HEK293 (cell line): ENCODE measurements around the gene DDOST.

Source experiments
- CTCF ChIA-PET: fragments of 350-600 bp; formaldehyde crosslinking; extraction: SDS; loops from one replicate; lab custom pipeline; 2021; ENCODE audit warnings: antibody characterized with exemption; lab: Yijun Ruan, JAX
- POLR2A ChIA-PET: fragments of 300-600 bp; formaldehyde crosslinking; extraction: SDS; loops from one replicate; lab custom pipeline; 2020; ENCODE audit warnings: antibody characterized with exemption, inconsistent platforms; lab: Yijun Ruan, JAX
- H3K27ac ChIP-seq: fragments of 200-500 bp; sonication (Bioruptor generic); 2 replicates; pipeline ENCODE4 v1.5.1; 2014; ENCODE audit warnings: low read depth, low read length, control low read depth, inconsistent platforms; ENCODE audit errors: extremely low read depth
- H3K36me3 ChIP-seq, 2 experiments: fragments of 200-500 bp in 1 of 2; sonication (Bioruptor generic) in 1 of 2; 1 replicate in 1 of 2; 2 replicates in 1 of 2; pipeline ENCODE4 v1.5.1; 2014 to 2017; ENCODE audit warnings: inconsistent platforms in 2 of 2, low read length in 2 of 2; ENCODE audit not compliant: control insufficient read depth in 2 of 2, insufficient read depth in 1 of 2
- H3K4me1 ChIP-seq: fragments of 200-500 bp; sonication (Bioruptor generic); 2 replicates; pipeline ENCODE4 v1.5.1; 2014; ENCODE audit warnings: mild to moderate bottlenecking, low read length, inconsistent platforms; ENCODE audit not compliant: control insufficient read depth, insufficient read depth
- H3K4me3 ChIP-seq: 2 replicates; pipeline ENCODE4 v1.5.1; 2011; ENCODE audit warnings: low read depth, mild to moderate bottlenecking, control low read depth, low read length, moderate library complexity
- H3K9me3 ChIP-seq: fragments of 200-500 bp; sonication (Bioruptor generic); 2 replicates; pipeline ENCODE4 v1.5.1; 2014; ENCODE audit warnings: low read depth, low read length, inconsistent platforms; ENCODE audit not compliant: control insufficient read depth, insufficient read depth
- KLF7 ChIP-seq: fragments of 450-650 bp; formaldehyde crosslinking; IDR thresholded peaks from 2 replicates; pipeline ENCODE4 v1.5.1; 2016; ENCODE audit warnings: missing biosample characterization, missing genetic modification characterization, borderline replicate concordance
- KLF8 ChIP-seq: fragments of 450-650 bp; formaldehyde crosslinking; IDR thresholded peaks from 2 replicates; pipeline ENCODE4 v1.5.1; 2016; ENCODE audit warnings: missing biosample characterization, missing genetic modification characterization
- OVOL3 ChIP-seq: fragments of 450-650 bp; formaldehyde crosslinking; IDR thresholded peaks from 2 replicates; pipeline ENCODE4 v1.5.1; 2016; ENCODE audit warnings: missing biosample characterization, missing genetic modification characterization
- REPIN1 ChIP-seq: fragments of 450-650 bp; formaldehyde crosslinking; IDR thresholded peaks from 2 replicates; pipeline ENCODE4 v1.5.1; 2017; ENCODE audit warnings: missing biosample characterization, missing genetic modification characterization, low read depth
- SALL2 ChIP-seq: fragments of 450-650 bp; formaldehyde crosslinking; IDR thresholded peaks from 2 replicates; pipeline ENCODE4 v1.5.0; 2017; ENCODE audit warnings: missing biosample characterization, mild to moderate bottlenecking, missing genetic modification characterization, borderline replicate concordance
- TCF7L2 ChIP-seq: IDR thresholded peaks from 2 replicates; pipeline ENCODE4 v1.6.1; 2011; ENCODE audit warnings: low read depth, mild to moderate bottlenecking, inconsistent platforms, low read length, moderate library complexity, borderline replicate concordance
- ZBTB20 ChIP-seq: fragments of 450-650 bp; formaldehyde crosslinking; IDR thresholded peaks from 2 replicates; pipeline ENCODE4 v1.5.1; 2016; ENCODE audit warnings: missing biosample characterization, missing genetic modification characterization
- ZFP37 ChIP-seq: fragments of 450-650 bp; formaldehyde crosslinking; IDR thresholded peaks from 2 replicates; pipeline ENCODE4 v1.5.1; 2016; ENCODE audit warnings: missing biosample characterization, missing genetic modification characterization
- ZNF133 ChIP-seq: fragments of 450-650 bp; formaldehyde crosslinking; IDR thresholded peaks from 2 replicates; pipeline ENCODE4 v1.5.1; 2016; ENCODE audit warnings: missing biosample characterization, missing genetic modification characterization
- ZNF157 ChIP-seq: fragments of 450-650 bp; formaldehyde crosslinking; IDR thresholded peaks from 2 replicates; pipeline ENCODE4 v1.5.1; 2016; ENCODE audit warnings: missing biosample characterization, missing genetic modification characterization
- ZNF624 ChIP-seq: fragments of 450-650 bp; formaldehyde crosslinking; IDR thresholded peaks from 2 replicates; pipeline ENCODE4 v1.5.1; 2017; ENCODE audit warnings: missing biosample characterization, missing genetic modification characterization
- TF ChIP-seq, protein P1 (sequence below): fragments of 450-650 bp; formaldehyde crosslinking; IDR thresholded peaks from 2 replicates; pipeline ENCODE4 v1.5.1; 2016; ENCODE audit warnings: missing biosample characterization, missing genetic modification characterization
- TF ChIP-seq, protein P2 (sequence below): IDR thresholded peaks from 2 replicates; pipeline ENCODE4 v1.6.1; 2011; ENCODE audit warnings: mild to moderate bottlenecking, low read depth, low read length, borderline replicate concordance
- TF ChIP-seq, protein P3 (sequence below): fragments of 450-650 bp; formaldehyde crosslinking; IDR thresholded peaks from 2 replicates; pipeline ENCODE4 v1.5.1; 2016; ENCODE audit warnings: missing biosample characterization, missing genetic modification characterization
- TF ChIP-seq, protein P4 (sequence below): fragments of 450-650 bp; formaldehyde crosslinking; IDR thresholded peaks from 2 replicates; pipeline ENCODE4 v1.5.0; 2017; ENCODE audit warnings: missing biosample characterization, missing genetic modification characterization, borderline replicate concordance
- TF ChIP-seq, protein P5 (sequence below): fragments of 450-650 bp; formaldehyde crosslinking; IDR thresholded peaks from 2 replicates; pipeline ENCODE4 v1.5.1; 2016; ENCODE audit warnings: missing biosample characterization, missing genetic modification characterization
- TF ChIP-seq, protein P6 (sequence below): fragments of 450-650 bp; formaldehyde crosslinking; IDR thresholded peaks from 2 replicates; pipeline ENCODE4 v1.5.1; 2017; ENCODE audit warnings: missing biosample characterization, missing genetic modification characterization
- TF ChIP-seq, protein P7 (sequence below): fragments of 450-650 bp; IDR thresholded peaks from 2 replicates; pipeline ENCODE4 v1.5.1; 2018; ENCODE audit warnings: missing biosample characterization, mild to moderate bottlenecking, missing genetic modification characterization

Gene DDOST

DNA sequence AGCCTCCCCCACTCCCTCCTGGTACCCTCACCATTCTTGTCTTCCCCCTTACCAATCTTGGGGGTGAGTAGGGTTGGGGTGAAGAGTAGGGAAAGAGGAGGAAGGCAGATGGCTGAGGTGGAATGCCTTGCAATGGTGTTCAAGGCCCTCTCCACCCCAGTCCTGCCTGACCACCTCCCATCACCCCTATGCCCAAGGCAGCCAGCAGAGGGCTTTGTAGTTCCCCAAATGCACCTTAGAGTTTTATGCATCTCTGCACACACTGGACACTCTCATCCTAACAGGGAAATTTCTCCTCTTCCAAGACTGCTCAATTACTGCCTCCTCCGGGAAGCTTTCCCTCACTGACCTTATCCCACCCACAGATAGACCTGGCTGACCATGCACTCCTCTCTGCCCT lies 41.2 kb upstream of the DDOST start:
- CTCF ChIA-PET: interaction anchor here (0.7 to 1.1 kb wide), 3 partner anchors 53 to 84 kb away, joined by 3 read pairs; no protein-coding TSS in a partner anchor
- TF ChIP-seq ZFP37 (no peak), TCF7L2 (no peak), SALL2 (tag by site-specific recombination) (no peak), ZBTB20 (tag by site-specific recombination) (no peak), KLF8 (tag by site-specific recombination) (no peak), REPIN1 (tag by site-specific recombination) (no peak)
- TF ChIP-seq, protein P1, sequence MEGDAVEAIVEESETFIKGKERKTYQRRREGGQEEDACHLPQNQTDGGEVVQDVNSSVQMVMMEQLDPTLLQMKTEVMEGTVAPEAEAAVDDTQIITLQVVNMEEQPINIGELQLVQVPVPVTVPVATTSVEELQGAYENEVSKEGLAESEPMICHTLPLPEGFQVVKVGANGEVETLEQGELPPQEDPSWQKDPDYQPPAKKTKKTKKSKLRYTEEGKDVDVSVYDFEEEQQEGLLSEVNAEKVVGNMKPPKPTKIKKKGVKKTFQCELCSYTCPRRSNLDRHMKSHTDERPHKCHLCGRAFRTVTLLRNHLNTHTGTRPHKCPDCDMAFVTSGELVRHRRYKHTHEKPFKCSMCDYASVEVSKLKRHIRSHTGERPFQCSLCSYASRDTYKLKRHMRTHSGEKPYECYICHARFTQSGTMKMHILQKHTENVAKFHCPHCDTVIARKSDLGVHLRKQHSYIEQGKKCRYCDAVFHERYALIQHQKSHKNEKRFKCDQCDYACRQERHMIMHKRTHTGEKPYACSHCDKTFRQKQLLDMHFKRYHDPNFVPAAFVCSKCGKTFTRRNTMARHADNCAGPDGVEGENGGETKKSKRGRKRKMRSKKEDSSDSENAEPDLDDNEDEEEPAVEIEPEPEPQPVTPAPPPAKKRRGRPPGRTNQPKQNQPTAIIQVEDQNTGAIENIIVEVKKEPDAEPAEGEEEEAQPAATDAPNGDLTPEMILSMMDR (tag by site-specific recombination): peak; percentile 39
- TF ChIP-seq, protein P2, sequence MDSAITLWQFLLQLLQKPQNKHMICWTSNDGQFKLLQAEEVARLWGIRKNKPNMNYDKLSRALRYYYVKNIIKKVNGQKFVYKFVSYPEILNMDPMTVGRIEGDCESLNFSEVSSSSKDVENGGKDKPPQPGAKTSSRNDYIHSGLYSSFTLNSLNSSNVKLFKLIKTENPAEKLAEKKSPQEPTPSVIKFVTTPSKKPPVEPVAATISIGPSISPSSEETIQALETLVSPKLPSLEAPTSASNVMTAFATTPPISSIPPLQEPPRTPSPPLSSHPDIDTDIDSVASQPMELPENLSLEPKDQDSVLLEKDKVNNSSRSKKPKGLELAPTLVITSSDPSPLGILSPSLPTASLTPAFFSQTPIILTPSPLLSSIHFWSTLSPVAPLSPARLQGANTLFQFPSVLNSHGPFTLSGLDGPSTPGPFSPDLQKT: no peak
- TF ChIP-seq, all 188 proteins: peak for 1
- Histone ChIP-seq H3K27ac (no peak overlapping the region), H3K36me3 (peaks cover 0 to 9% of the 10 kb centered on the region in 2 experiments; a peak in 1 of 3 replicates), H3K4me3 (no peak overlapping the region), H3K9me3 (no peaks in the 10 kb centered on the region), H3K4me1 (no peaks in the 10 kb centered on the region)
- POLR2A ChIA-PET: no interaction called here

DNA sequence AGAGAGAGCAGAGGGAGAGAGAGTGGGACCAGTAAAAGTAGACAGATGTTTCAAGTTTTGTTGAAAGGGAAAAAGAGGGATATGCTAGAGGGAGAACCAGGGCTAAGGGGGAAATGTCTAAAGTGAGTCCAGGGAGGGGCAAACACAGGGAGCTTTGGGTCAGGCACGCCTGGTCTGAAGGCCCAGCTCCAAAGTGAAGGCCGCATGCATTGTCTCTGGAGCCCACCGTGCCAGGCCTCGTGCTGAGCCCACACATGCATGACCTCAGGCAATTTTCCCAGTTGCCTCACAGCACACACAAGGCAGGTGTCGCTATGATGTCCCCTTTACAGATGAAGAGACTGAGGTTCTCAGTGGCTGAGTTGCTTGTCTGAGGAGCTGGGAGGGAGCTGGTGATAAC lies 40.7 kb upstream of the DDOST start:
- ChIA-PET POLR2A (no interaction called here), CTCF (interaction anchor here (0.7 to 1.1 kb wide), 2 partner anchors 82 to 84 kb away, joined by 3 read pairs; no protein-coding TSS in a partner anchor)
- TF ChIP-seq ZNF157 (no peak), KLF7 (no peak), OVOL3 (tag by site-specific recombination) (no peak), ZNF624 (tag by site-specific recombination) (no peak)
- TF ChIP-seq, protein P3, sequence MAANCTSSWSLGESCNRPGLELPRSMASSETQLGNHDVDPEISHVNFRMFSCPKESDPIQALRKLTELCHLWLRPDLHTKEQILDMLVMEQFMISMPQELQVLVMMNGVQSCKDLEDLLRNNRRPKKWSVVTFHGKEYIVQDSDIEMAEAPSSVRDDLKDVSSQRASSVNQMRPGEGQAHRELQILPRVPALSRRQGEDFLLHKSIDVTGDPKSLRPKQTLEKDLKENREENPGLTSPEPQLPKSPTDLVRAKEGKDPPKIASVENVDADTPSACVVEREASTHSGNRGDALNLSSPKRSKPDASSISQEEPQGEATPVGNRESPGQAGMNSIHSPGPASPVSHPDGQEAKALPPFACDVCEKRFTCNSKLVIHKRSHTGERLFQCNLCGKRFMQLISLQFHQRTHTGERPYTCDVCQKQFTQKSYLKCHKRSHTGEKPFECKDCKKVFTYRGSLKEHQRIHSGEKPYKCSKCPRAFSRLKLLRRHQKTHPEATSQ: no peak
- TF ChIP-seq, protein P4, sequence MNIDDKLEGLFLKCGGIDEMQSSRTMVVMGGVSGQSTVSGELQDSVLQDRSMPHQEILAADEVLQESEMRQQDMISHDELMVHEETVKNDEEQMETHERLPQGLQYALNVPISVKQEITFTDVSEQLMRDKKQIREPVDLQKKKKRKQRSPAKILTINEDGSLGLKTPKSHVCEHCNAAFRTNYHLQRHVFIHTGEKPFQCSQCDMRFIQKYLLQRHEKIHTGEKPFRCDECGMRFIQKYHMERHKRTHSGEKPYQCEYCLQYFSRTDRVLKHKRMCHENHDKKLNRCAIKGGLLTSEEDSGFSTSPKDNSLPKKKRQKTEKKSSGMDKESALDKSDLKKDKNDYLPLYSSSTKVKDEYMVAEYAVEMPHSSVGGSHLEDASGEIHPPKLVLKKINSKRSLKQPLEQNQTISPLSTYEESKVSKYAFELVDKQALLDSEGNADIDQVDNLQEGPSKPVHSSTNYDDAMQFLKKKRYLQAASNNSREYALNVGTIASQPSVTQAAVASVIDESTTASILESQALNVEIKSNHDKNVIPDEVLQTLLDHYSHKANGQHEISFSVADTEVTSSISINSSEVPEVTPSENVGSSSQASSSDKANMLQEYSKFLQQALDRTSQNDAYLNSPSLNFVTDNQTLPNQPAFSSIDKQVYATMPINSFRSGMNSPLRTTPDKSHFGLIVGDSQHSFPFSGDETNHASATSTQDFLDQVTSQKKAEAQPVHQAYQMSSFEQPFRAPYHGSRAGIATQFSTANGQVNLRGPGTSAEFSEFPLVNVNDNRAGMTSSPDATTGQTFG (tag by site-specific recombination): no peak
- peaks cover 0 to 9% of the 10 kb centered on the region in 2 experiments; a peak in 1 of 3 replicates for H3K36me3 ChIP-seq
- H3K9me3 ChIP-seq: no peaks in the 10 kb centered on the region
- H3K27ac ChIP-seq: no peak overlapping the region
- no peak overlapping the region for H3K4me3 ChIP-seq
- no peaks in the 10 kb centered on the region for H3K4me1 ChIP-seq

DNA sequence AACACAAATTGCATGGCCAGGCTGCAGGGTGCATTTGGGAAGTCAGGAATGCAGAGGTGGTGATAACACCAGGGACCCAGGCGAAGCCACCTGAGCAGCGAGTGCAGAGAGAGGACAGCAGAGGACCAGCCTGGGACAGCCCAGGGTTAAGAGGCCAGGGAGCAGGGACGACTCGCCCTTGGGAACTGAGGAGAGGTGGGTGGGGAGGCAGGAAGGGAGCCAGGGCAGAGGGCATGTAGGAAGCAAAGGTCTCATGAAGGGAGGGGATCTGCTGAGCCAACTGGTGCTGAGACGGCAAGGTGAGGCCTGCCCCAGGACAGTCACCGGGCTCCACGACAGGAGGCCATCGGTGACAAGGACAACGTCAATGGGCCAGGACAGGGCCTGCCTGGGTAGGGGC lies 40.3 kb upstream of the DDOST start:
- CTCF ChIA-PET: no interaction called here
- H3K9me3 ChIP-seq: no peaks in the 10 kb centered on the region
- H3K36me3 ChIP-seq: peaks cover 0 to 9% of the 10 kb centered on the region in 2 experiments; a peak in 1 of 3 replicates
- H3K4me1 ChIP-seq: no peaks in the 10 kb centered on the region
- H3K4me3 ChIP-seq: no peak overlapping the region
- H3K27ac ChIP-seq: no peak overlapping the region
- POLR2A ChIA-PET: no interaction called here
- no peak for TF ChIP-seq ZBTB20 (tag by site-specific recombination)
- TF ChIP-seq, protein P5, sequence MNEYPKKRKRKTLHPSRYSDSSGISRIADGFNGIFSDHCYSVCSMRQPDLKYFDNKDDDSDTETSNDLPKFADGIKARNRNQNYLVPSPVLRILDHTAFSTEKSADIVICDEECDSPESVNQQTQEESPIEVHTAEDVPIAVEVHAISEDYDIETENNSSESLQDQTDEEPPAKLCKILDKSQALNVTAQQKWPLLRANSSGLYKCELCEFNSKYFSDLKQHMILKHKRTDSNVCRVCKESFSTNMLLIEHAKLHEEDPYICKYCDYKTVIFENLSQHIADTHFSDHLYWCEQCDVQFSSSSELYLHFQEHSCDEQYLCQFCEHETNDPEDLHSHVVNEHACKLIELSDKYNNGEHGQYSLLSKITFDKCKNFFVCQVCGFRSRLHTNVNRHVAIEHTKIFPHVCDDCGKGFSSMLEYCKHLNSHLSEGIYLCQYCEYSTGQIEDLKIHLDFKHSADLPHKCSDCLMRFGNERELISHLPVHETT: no peak
- TF ChIP-seq, protein P6, sequence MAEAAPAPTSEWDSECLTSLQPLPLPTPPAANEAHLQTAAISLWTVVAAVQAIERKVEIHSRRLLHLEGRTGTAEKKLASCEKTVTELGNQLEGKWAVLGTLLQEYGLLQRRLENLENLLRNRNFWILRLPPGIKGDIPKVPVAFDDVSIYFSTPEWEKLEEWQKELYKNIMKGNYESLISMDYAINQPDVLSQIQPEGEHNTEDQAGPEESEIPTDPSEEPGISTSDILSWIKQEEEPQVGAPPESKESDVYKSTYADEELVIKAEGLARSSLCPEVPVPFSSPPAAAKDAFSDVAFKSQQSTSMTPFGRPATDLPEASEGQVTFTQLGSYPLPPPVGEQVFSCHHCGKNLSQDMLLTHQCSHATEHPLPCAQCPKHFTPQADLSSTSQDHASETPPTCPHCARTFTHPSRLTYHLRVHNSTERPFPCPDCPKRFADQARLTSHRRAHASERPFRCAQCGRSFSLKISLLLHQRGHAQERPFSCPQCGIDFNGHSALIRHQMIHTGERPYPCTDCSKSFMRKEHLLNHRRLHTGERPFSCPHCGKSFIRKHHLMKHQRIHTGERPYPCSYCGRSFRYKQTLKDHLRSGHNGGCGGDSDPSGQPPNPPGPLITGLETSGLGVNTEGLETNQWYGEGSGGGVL (tag by site-specific recombination): no peak
- no peak for TF ChIP-seq ZNF133 (tag by site-specific recombination)
- TF ChIP-seq, protein P7, sequence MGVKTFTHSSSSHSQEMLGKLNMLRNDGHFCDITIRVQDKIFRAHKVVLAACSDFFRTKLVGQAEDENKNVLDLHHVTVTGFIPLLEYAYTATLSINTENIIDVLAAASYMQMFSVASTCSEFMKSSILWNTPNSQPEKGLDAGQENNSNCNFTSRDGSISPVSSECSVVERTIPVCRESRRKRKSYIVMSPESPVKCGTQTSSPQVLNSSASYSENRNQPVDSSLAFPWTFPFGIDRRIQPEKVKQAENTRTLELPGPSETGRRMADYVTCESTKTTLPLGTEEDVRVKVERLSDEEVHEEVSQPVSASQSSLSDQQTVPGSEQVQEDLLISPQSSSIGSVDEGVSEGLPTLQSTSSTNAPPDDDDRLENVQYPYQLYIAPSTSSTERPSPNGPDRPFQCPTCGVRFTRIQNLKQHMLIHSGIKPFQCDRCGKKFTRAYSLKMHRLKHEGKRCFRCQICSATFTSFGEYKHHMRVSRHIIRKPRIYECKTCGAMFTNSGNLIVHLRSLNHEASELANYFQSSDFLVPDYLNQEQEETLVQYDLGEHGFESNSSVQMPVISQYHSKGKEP (tag by site-specific recombination): no peak
